HuH-7.5 (cell line): ENCODE data around the gene MED28.
"Not testable (repeated sequence)": the region's sequence is repeated elsewhere in the genome, so short reads cannot be mapped to it uniquely, and the experiment has no call there.

ENCODE experiments used
- DNase-seq: peaks from one replicate; pipeline ENCODE4 v3.0.0; 2011; ENCODE audit warnings: low spot score

MED28 gene

GRCh38 chr4:17614416-17615299, at the start of gene MED28:
Gene MED28, plus strand, starts transcription at chr4:17614641. Its CDS starts 14 bp downstream, at chr4:17614655.
- DNase-seq, result peak; percentile 93

- no peak for DNase-seq
These were observed 48.6 kb upstream of the MED28 start for GRCh38 chr4:17565846-17566245.

GRCh38 chr4:17567271-17567670, 47.2 kb upstream of the MED28 start:
- no peak for DNase-seq

GRCh38 chr4:17574206-17574605, 40.2 kb upstream of the MED28 start:
- no peak for DNase-seq

- DNase-seq, result not testable (repeated sequence)
These were observed 39.3 kb upstream of the MED28 start for GRCh38 chr4:17575177-17575576.

GRCh38 chr4:17576932-17577664, 37.3 kb upstream of the MED28 start, which contains the start of gene LAP3:
Gene LAP3, plus strand, starts transcription at chr4:17577198. Its CDS starts 268 bp downstream, at chr4:17577466.
- peak; percentile 90 for DNase-seq

GRCh38 chr4:17577665-17578481, 36.6 kb upstream of the MED28 start:
- DNase-seq, result peak; percentile 63

- DNase-seq, result no peak
These were observed 36.0 kb upstream of the MED28 start for GRCh38 chr4:17578482-17578891.

- DNase-seq, result no peak
These were observed 33.5 kb upstream of the MED28 start for GRCh38 chr4:17580969-17581368.

- no peak for DNase-seq
These were observed 31.2 kb upstream of the MED28 start for GRCh38 chr4:17583276-17583675.

GRCh38 chr4:17583941-17584340, 30.5 kb upstream of the MED28 start:
- no peak for DNase-seq

- DNase-seq, result no peak
These were observed 29.8 kb upstream of the MED28 start for GRCh38 chr4:17584521-17585213.

GRCh38 chr4:17587094-17587822, 27.2 kb upstream of the MED28 start:
- DNase-seq, result no peak

GRCh38 chr4:17589355-17589754, 25.1 kb upstream of the MED28 start:
- DNase-seq, result no peak

GRCh38 chr4:17595471-17596005, 18.9 kb upstream of the MED28 start:
- no peak for DNase-seq

GRCh38 chr4:17597517-17597916, 16.9 kb upstream of the MED28 start:
- peak; percentile 25 for DNase-seq

GRCh38 chr4:17599826-17600225, 14.6 kb upstream of the MED28 start:
- DNase-seq, result no peak

- no peak for DNase-seq
These were observed 9.2 kb upstream of the MED28 start for GRCh38 chr4:17605236-17605635.

- no peak for DNase-seq
These were observed 553 bp upstream of the MED28 start for GRCh38 chr4:17613761-17614415.

- no peak for DNase-seq
These were observed 1.8 kb downstream of the MED28 start for GRCh38 chr4:17616283-17616682.
